Mesodermal cell (in vitro differentiated cells): ENCODE measurements around the gene SEMA5A.
A peak's percentile ranks its signal among the peaks of the same experiment; 100 is the strongest.

Source experiments
- H3K27ac ChIP-seq: 2 replicates; pipeline ENCODE4 v1.7.0; 2013; ENCODE audit warnings: mild to moderate bottlenecking, low read depth, low read length, moderate library complexity; ENCODE audit not compliant: severe bottlenecking
- H3K36me3 ChIP-seq: 2 replicates; pipeline ENCODE4 v1.7.1; 2013; ENCODE audit warnings: mild to moderate bottlenecking, low read length, moderate library complexity; ENCODE audit not compliant: control insufficient read depth, insufficient read depth
- H3K4me1 ChIP-seq: one replicate; pipeline ENCODE4 v1.7.1; 2013; ENCODE audit warnings: mild to moderate bottlenecking, low read length; ENCODE audit not compliant: insufficient read depth, control insufficient read depth, poor library complexity, severe bottlenecking
- H3K4me3 ChIP-seq: 2 replicates; pipeline ENCODE4 v1.7.0; 2013; ENCODE audit warnings: low read length, control low read depth, mild to moderate bottlenecking; ENCODE audit not compliant: insufficient read depth, poor library complexity, severe bottlenecking; ENCODE audit errors: extremely low read depth
- H3K9me3 ChIP-seq: 2 replicates; pipeline ENCODE4 v1.7.1; 2013; ENCODE audit warnings: mild to moderate bottlenecking, low read length, moderate library complexity; ENCODE audit not compliant: control insufficient read depth
- WGBS, 2 experiments: methylation state at CpG; one replicate each; pipeline ENCODE4 v1.1.5; 2013; ENCODE audit warnings: missing lambda C conversion rate in 2 of 2; ENCODE audit not compliant: insufficient coverage in 2 of 2; 5-methylcytosine and 5-hydroxymethylcytosine counted together

SEMA5A gene

DNA sequence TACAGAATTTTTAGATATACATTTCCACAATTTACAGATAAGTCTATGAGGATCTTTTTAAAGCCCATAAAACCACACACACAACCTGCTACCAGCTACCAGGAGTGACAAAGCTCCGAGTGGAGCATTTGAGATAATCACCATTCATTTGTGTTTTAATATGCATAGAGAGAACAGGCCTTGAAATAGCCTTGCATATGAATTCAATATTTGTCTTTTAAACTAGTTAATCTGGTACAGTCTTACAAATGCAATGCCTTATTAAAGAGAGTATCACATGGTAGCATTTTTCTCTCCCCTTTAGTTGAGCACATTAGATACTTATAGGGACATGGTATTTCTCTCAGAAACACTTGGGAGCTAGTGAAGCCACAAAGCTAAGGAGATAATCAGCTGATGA is 49.1 kb downstream of the SEMA5A start:
- no CpG with 5 or more reads among the region's 1 CpG for WGBS, 2 experiments
- Histone ChIP-seq H3K4me3 (no peak overlapping the region), H3K27ac (no peak overlapping the region), H3K36me3 (peaks cover 9% of the 10 kb centered on the region), H3K4me1 (peaks cover 10% of the 10 kb centered on the region), H3K9me3 (no peaks in the 10 kb centered on the region)

DNA sequence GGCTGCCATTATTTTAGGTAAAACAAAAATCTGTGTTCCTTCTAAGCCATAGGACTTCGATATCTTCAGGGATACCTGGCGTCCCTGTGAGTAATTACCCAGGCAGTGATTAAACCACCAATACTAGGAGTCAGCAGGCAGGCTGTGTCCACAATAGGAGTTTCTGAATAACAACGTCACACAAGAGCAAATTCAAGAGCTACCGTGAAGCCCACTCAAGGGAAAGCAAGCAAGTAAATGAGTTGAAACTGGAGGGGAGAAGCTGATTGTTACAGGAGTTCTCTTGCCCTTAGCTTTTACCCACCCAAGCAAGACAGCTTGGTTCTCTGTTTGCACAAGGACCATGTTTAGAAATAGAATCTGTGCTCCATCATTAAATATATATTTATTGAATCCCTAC is 50.8 kb downstream of the SEMA5A start:
- Histone ChIP-seq H3K36me3 (peaks cover 9% of the 10 kb centered on the region), H3K4me3 (no peak overlapping the region), H3K9me3 (no peaks in the 10 kb centered on the region), H3K4me1 (peaks cover 3% of the 10 kb centered on the region), H3K27ac (no peak overlapping the region)
- 90 to 94% methylated on average over 2 to 3 of the region's 4 CpGs for WGBS, 2 experiments

DNA sequence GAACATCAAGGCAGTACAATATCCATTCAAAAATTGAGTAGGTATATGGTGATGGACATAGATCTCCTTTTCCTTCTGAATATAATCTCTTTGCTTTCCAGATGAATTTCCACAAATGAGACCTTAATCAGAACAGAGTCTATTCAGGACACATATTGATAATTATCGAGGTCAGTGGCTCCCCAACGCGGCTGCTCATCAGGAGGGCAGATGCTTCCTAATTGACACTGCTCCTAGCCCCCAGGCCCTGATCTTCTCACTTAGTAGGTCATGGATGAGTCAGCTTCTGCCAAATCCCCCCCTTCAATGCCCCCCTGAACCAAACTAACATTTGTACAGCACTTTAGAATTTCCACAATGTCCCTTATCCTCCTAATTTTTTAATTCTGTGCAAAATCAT is 51.6 kb downstream of the SEMA5A start:
- 93% methylated on average over 2 of the region's 3 CpGs; no CpG with 5 or more reads in 1 of the 2 experiments for WGBS, 2 experiments
- Histone ChIP-seq H3K4me3 (no peak overlapping the region), H3K27ac (no peak overlapping the region), H3K36me3 (peaks cover 9% of the 10 kb centered on the region), H3K9me3 (no peaks in the 10 kb centered on the region), H3K4me1 (peaks cover 3% of the 10 kb centered on the region)

DNA sequence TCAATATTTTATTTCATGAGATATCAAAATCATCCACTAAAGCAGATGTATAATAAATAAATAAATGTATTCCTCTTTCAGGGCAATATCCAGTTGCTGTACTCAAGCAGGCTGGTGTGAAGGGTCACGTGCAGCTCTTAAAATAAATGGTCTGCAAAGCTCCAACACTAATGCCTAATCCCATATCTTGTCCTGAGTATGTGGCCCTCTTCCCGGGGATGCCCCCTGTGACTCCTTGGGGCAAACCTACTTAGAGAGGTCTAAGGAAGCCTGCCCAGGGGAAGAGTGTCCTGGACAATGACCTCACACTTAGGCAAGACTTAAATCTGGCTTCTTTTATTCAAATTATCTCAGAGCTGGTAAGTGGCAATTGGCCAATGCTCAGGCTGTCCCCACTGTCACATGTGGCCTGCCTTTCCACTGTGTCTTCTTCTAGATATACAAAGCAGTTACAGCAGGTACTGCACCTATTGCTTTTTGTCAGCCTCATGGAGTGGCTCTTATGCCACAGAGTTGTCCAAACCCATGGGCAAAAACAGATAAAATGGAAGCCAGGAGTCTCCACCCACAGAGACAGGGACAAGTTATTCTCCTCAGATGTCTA is 55.3 kb downstream of the SEMA5A start:
- Histone ChIP-seq H3K4me1 (peaks cover 3% of the 10 kb centered on the region), H3K9me3 (no peaks in the 10 kb centered on the region), H3K27ac (no peak overlapping the region), H3K36me3 (peaks cover 4% of the 10 kb centered on the region), H3K4me3 (no peak overlapping the region)
- 100% methylated on average over 1 of the region's 2 CpGs for WGBS, 2 experiments

DNA sequence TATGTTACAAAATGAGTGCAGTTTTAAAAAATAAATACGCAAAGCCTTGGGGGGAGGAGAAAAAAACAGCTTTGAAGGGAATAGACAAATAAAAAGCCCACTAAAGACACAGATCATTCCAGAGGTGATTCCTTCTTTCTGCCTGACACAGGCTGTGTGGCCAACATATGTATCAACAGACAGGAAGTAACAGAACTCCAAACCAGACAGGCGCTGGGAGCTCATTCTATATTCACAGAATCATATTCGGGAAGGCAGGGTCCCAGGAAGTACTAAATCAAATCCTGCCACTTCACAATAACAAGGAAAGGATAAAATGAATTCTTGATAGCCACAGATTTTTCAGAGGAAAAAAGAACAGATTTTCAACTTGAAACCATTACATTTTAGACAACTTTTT is 62.1 kb downstream of the SEMA5A start:
- H3K27ac ChIP-seq = peak overlapping the region; percentile 72
- WGBS, 2 experiments = no CpG with 5 or more reads among the region's 3 CpGs
- H3K36me3 ChIP-seq = peaks cover 20% of the 10 kb centered on the region
- no peak overlapping the region for H3K4me3 ChIP-seq
- peaks cover 15% of the 10 kb centered on the region for H3K4me1 ChIP-seq
- peaks cover 3% of the 10 kb centered on the region for H3K9me3 ChIP-seq

DNA sequence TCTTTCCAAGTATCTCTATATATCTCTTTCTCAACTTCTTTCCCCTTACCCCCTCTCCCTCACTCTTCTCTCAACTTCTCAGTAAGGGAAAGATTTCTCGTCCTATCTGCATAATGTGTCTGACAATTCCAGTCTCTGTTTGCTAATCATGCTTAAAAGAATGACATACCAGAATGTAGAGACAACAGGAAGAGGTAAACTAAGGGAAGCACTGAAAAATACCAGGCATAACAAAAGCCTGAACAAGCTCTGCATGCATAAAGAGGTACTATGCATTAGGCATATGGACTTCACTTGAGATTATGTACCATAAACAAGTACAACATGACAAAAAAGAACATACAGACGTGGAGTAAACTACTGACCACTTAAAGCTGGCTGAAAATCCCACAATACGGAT is 62.6 kb downstream of the SEMA5A start:
- WGBS, 2 experiments = 24 to 44% methylated on average over 1 to 2 of the region's 3 CpGs
- Histone ChIP-seq H3K9me3 (peaks cover 4% of the 10 kb centered on the region), H3K36me3 (peaks cover 25% of the 10 kb centered on the region), H3K27ac (peak overlapping the region; percentile 72), H3K4me1 (peaks cover 15% of the 10 kb centered on the region), H3K4me3 (no peak overlapping the region)

DNA sequence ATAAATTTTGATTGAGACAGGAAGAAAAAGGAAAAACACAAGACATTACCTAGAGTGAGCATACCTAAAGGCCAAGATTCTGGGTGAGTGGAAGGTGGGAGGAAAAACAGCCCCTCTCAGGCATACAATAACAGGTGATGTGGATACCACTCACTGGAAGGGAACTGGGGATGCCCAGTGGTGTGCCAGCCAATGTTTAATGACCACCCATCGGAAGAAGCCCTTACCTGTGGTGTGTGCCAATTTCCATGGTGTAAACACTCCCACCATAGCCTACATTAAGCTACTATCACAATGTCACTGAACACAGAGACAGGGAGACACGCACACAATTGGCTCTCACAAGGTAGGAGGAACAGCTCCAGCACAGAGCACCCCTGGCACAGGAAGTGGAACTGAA is 63.5 kb downstream of the SEMA5A start:
- peaks cover 15% of the 10 kb centered on the region for H3K4me1 ChIP-seq
- no peak overlapping the region for H3K4me3 ChIP-seq
- H3K36me3 ChIP-seq = peaks cover 32% of the 10 kb centered on the region
- 100% methylated on average over 2 of the region's 2 CpGs; no CpG with 5 or more reads in 1 of the 2 experiments for WGBS, 2 experiments
- peaks cover 13% of the 10 kb centered on the region for H3K9me3 ChIP-seq
- H3K27ac ChIP-seq = no peak overlapping the region

DNA sequence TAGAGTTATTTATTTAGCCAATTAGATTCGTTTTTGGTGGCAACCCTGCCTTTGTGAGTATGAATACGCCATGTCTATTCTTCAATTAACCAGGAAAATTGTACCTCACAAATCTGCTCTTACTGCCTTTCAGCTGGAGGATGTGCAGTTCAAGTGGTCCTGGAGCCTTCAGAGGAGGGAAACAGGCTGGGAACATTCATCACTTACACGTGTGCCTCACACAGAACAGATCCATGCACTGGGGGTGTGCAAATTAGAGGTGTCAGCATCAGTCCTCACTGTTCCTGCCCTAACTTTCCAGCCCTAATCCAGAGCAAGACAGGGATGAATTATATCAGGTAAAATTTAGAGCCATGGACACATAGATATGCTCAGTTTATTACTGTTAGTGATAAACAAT is 65.4 kb downstream of the SEMA5A start:
- 95% methylated on average over 3 of the region's 3 CpGs; no CpG with 5 or more reads in 1 of the 2 experiments for WGBS, 2 experiments
- no peak overlapping the region for H3K4me3 ChIP-seq
- peaks cover 15% of the 10 kb centered on the region for H3K4me1 ChIP-seq
- no peak overlapping the region for H3K27ac ChIP-seq
- peaks cover 42% of the 10 kb centered on the region for H3K36me3 ChIP-seq
- H3K9me3 ChIP-seq = peaks cover 13% of the 10 kb centered on the region

DNA sequence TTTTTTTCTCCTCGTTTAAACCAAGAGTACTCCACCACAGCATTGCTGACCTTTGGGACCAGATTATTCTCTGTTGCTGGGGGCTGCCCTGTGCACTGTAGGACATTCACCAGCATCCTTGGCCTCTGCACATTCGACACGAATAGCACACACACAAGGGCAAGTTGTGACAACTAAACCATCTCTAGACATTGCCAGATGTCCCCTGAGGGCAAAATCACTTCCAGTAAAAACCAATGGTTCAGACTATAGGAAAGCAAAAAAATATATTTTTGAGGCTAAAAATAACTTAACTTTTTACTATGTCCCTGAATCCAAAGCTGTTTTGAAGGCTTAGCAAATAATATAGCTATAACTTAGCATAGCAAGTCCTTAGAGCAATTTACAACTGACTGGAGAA is 65.9 kb downstream of the SEMA5A start:
- 100% methylated on average over 2 to 3 of the region's 3 CpGs for WGBS, 2 experiments
- peaks cover 15% of the 10 kb centered on the region for H3K4me1 ChIP-seq
- peaks cover 13% of the 10 kb centered on the region for H3K9me3 ChIP-seq
- no peak overlapping the region for H3K27ac ChIP-seq
- peaks cover 42% of the 10 kb centered on the region for H3K36me3 ChIP-seq
- no peak overlapping the region for H3K4me3 ChIP-seq

DNA sequence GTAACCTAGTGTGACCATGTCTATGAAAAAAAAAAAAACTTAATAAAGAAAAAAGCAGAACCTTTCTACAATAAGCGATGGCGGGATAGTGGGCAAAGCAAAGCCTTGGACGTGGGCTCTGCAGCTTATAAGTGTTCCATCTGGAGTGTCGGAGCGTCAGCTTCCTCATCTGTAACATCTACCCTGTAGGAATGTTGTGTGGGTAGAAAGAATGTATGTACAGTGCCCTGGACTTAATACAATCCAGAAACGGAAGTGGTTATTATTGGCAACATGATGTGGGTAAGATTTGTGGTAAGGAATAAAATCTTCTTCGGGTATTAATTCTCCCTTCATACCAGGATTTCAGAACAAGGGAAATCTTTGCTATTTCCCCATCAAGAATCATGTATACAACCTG is 66.5 kb downstream of the SEMA5A start:
- H3K27ac ChIP-seq = no peak overlapping the region
- peaks cover 15% of the 10 kb centered on the region for H3K4me1 ChIP-seq
- H3K4me3 ChIP-seq = no peak overlapping the region
- H3K9me3 ChIP-seq = peaks cover 13% of the 10 kb centered on the region
- WGBS, 2 experiments = 80 to 92% methylated on average over 2 to 5 of the region's 7 CpGs
- H3K36me3 ChIP-seq = peaks cover 42% of the 10 kb centered on the region

DNA sequence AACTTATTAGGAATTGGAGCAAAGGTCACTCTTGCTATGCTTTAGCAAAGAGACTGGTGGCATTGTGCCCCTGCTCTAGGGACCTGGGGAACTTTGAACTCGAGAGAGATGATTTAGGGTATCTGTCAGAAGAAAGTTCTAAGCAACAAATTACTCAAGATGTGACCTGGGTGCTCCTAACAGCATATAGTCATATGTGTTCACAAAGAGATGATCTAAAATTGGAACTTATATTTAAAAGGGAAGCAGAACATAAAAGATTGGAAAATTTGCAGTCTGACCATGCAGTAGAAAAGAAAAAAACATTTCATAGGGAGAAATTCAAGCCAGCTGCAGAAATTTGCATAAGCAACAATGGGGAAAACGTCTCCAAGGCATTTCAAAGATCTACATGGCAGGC is 68.3 kb downstream of the SEMA5A start:
- peaks cover 42% of the 10 kb centered on the region for H3K36me3 ChIP-seq
- no peak overlapping the region for H3K27ac ChIP-seq
- no peak overlapping the region for H3K4me3 ChIP-seq
- 67 to 73% methylated on average over 1 to 2 of the region's 2 CpGs for WGBS, 2 experiments
- H3K4me1 ChIP-seq = no peaks in the 10 kb centered on the region
- peaks cover 13% of the 10 kb centered on the region for H3K9me3 ChIP-seq
